Heart left ventricle (tissue), 16 donors: ENCODE measurements around the gene ZNF503. TPM values are rescaled to one million over a fixed set of nuclear protein-coding genes. Genes with fewer than 3 reads are reported as not detected.

Source experiments
- ATAC-seq, 4 donors: fragments of 200-7000 bp; cut with Tn5 transposase; one replicate each; pipeline ENCODE4 v1.9.1; 2020 to 2022; ENCODE audit warnings: moderate library complexity in 4 of 4, mild to moderate bottlenecking in 3 of 4, moderate number of reproducible peaks in 1 of 4
- DNase-seq, 5 donors: peaks; one replicate each; pipeline ENCODE4 v3.0.0-alpha.2; 2020
- H3K27ac ChIP-seq, 12 donors: fragments of 200-600 bp; sonication (generic) in 4 of 12; one replicate each; pipeline versions ENCODE4 v1.5.0 to v1.8.0; 2016 to 2022; ENCODE audit warnings: mild to moderate bottlenecking in 2 of 12
- H3K27me3 ChIP-seq, 9 donors: fragments of 200-600 bp; sonication (generic) in 2 of 9; one replicate each; pipeline versions ENCODE4 v1.5.1 to v1.8.0; 2016 to 2022; ENCODE audit warnings: mild to moderate bottlenecking in 3 of 9
- H3K36me3 ChIP-seq, 9 donors: fragments of 200-600 bp; sonication (generic) in 2 of 9; one replicate each; pipeline versions ENCODE4 v1.5.0 to v1.8.0; 2018 to 2022; ENCODE audit warnings: mild to moderate bottlenecking in 2 of 9
- H3K4me1 ChIP-seq, 12 donors: fragments of 200-600 bp; sonication (generic) in 4 of 12; one replicate each; pipeline versions ENCODE4 v1.5.0 to v1.8.0; 2016 to 2022; ENCODE audit warnings: mild to moderate bottlenecking in 3 of 12
- H3K4me3 ChIP-seq, 12 donors: fragments of 200-600 bp; sonication (generic) in 4 of 12; one replicate each; pipeline versions ENCODE4 v1.5.0 to v1.8.0; 2017 to 2022; ENCODE audit warnings: mild to moderate bottlenecking in 9 of 12, moderate library complexity in 4 of 12
- H3K9me3 ChIP-seq, 12 donors: fragments of 200-600 bp; sonication (generic) in 4 of 12; one replicate each; pipeline versions ENCODE4 v1.5.0 to v1.8.0; 2016 to 2022; ENCODE audit warnings: mild to moderate bottlenecking in 1 of 12
- POLR2A ChIP-seq, 2 donors: fragments of 450-650 bp; IDR thresholded peaks; one replicate each; pipeline ENCODE4 v1.6.1; 2017; ENCODE audit warnings: antibody characterized with exemption in 2 of 2, mild to moderate bottlenecking in 2 of 2, moderate library complexity in 2 of 2
- WGBS, 4 donors: extraction: QIAGEN DNeasy Blood & Tissue Kit in 2 of 4; methylation state at CpG; one replicate each; pipeline versions ENCODE4 v1.1.5 to v1.1.7; 2013 to 2018; 5-methylcytosine and 5-hydroxymethylcytosine counted together
- intact Hi-C, 10 donors: fragments of 100-400 bp; cut with DNase I; formaldehyde crosslinking; loops; one replicate each; pipeline versions ENCODE4 v1.11.1 to v1.14.2; 2022
- polyA plus RNA-seq, 2 donors: library from polyadenylated mRNA; stranded (reverse); fragments of 200-250 nt; gene quantifications; one replicate each; pipeline ENCODE4 v1.2.3, GENCODE V29; 2013
- total RNA-seq, 9 donors: library from RNA; depleted of rRNA in 2 of 9; stranded (reverse); fragments of >200 nt in 2 of 9; fragmentation: NEBNext Ultra II Directional in 3 of 9; extraction: Animal tissue kit (Norgen Biotek cat#: 25700) in 3 of 9; gene quantifications; one replicate each; pipeline versions ENCODE4 v1.1.0 to v1.2.4, GENCODE V29; 2016 to 2023
- TF ChIP-seq, protein P1 (sequence below), 12 donors: fragments of 200-600 bp; sonication (generic) in 4 of 12; IDR thresholded peaks; one replicate each; pipeline versions ENCODE4 v1.5.0 to v1.8.0; 2018 to 2022; ENCODE audit warnings: antibody characterized with exemption in 12 of 12, mild to moderate bottlenecking in 5 of 12
- donor health status: ischemic (EF 13 %, LVEDD 7.1; RV severe dilation, severe dysfunction).
- donor health status: healthy with polysubstance abuse.
- donor health status: DM: no; HTN: yes; CAD: no.
- donor health status: DM: no; HTN: no; CAD: no.
- donor health status: ischemic (EF 25% LVEDD 6.9; RV normal size, moderate dysfunction).
- donor health status: ischemic (EF 25% LVEDD 5.7; RV mildly dilated, moderate dysfunction).
- donor health status: healthy.
- donor health status: DM: yes; HTN: yes; CAD: no.
- donor health status: ischemic (EF 35%, LVEDD 5.7; RV mildly dilated, moderate dysfunction).
- donor health status: nonischemic (EF 11% LVEDD 7.7; RV severe dilation, severe dysfunction).
- donor health status: DM: yes; HTN: yes; CAD: no.
- donor health status: PGD.
- donor health status: ischemic (EF 29% LVEDD 5.4; RV normal size, mild dysfunction).
- donor health status: nonischemic (EF 23%, LVEDD 6.1; RV moderate dilation, normal function).

The ZNF503 gene
- total and polyA plus RNA-seq, 11 donors: 3.4 to 8.6 (median 7.1) TPM

DNA sequence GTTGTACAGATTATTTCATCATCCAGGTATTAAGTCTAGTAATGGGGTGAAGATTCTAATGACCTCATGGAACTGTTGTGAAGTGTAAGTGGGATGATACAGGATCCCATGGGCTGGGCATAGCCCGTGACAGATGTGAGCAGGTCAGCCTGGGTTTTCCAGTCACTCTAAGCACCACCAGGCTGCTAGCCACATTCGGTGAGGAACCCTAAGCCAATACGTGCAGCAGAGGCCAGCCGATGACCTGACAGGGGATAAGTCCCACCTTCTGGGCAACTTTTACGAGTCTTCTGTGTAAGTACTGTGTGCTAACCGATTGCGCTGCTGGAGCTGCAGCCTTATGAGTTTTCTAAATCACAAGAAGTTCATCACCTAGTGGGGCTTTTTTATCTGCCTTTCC lies 7.3 kb downstream of the ZNF503 start:
- Histone ChIP-seq H3K36me3 (peaks cover 0 to 14% (median 7%) of the 10 kb centered on the region in 9 donors), H3K27me3 (peaks cover 0 to 23% (median 0%) of the 10 kb centered on the region in 9 donors), H3K27ac (no peak overlapping the region), H3K4me3 (no peak overlapping the region), H3K4me1 (peaks cover 0 to 32% (median 8%) of the 10 kb centered on the region in 12 donors), H3K9me3 (no peaks in the 10 kb centered on the region)
- DNase-seq (no peak), ATAC-seq (no peak)
- intact Hi-C loops: loop anchor here in 9 of 10 donors (2.0 to 10.0 kb wide), 11 partner anchors 97 to 1611 kb away; no protein-coding TSS in a partner anchor
- 85 to 96% (median 93%) methylated on average over 7 of the region's 7 CpGs for WGBS, 4 donors
- TF ChIP-seq POLR2A (IDR thresholded peaks at IDR 0.05): no peak
- TF ChIP-seq, protein P1, sequence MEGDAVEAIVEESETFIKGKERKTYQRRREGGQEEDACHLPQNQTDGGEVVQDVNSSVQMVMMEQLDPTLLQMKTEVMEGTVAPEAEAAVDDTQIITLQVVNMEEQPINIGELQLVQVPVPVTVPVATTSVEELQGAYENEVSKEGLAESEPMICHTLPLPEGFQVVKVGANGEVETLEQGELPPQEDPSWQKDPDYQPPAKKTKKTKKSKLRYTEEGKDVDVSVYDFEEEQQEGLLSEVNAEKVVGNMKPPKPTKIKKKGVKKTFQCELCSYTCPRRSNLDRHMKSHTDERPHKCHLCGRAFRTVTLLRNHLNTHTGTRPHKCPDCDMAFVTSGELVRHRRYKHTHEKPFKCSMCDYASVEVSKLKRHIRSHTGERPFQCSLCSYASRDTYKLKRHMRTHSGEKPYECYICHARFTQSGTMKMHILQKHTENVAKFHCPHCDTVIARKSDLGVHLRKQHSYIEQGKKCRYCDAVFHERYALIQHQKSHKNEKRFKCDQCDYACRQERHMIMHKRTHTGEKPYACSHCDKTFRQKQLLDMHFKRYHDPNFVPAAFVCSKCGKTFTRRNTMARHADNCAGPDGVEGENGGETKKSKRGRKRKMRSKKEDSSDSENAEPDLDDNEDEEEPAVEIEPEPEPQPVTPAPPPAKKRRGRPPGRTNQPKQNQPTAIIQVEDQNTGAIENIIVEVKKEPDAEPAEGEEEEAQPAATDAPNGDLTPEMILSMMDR (IDR thresholded peaks at IDR 0.05): no peak

- no peak for ATAC-seq
- Histone ChIP-seq H3K9me3 (no peaks in the 10 kb centered on the region), H3K4me3 (no peak overlapping the region), H3K36me3 (no peaks in the 10 kb centered on the region), H3K27me3 (peaks cover 0 to 23% (median 0%) of the 10 kb centered on the region in 9 donors), H3K4me1 (peaks cover 0 to 25% (median 3%) of the 10 kb centered on the region in 12 donors), H3K27ac (no peak overlapping the region)
- intact Hi-C loops: loop anchor here in 9 of 10 donors (5.0 to 10.0 kb wide), 10 partner anchors 95 to 1612 kb away; no protein-coding TSS in a partner anchor
- TF ChIP-seq, protein P1 (IDR thresholded peaks at IDR 0.05): no peak
- no peak for TF ChIP-seq POLR2A (IDR thresholded peaks at IDR 0.05)
- DNase-seq: no peak
Observed at GRCh38 chr10:75392744-75393143, 8.8 kb downstream of the ZNF503 start.

DNA sequence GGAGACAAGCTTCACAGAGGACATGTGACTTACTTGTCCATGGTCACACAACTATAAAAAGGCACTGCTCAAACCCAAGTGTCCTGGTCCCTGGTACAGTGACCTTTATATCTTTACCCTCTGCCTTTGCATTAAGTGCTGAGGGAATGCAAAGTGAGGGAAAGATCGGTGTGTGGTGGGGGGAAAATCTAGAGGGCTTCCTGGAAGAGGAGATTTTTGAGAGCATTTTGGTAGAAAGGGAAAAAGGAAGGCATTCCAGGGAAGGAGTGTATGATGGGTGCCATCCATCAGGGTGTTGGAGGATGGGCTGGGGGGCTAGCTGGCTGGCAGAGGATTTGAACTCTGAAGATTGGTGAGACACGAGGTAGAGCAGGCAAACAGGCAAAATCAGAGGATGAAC lies 9.3 kb downstream of the ZNF503 start:
- 86 to 91% (median 89%) methylated on average over 2 of the region's 2 CpGs for WGBS, 4 donors
- ATAC-seq (no peak), DNase-seq (no peak)
- Histone ChIP-seq H3K4me1 (peaks cover 0 to 25% (median 3%) of the 10 kb centered on the region in 12 donors), H3K9me3 (no peaks in the 10 kb centered on the region), H3K27me3 (peaks cover 0 to 22% (median 0%) of the 10 kb centered on the region in 9 donors), H3K36me3 (no peaks in the 10 kb centered on the region), H3K4me3 (no peak overlapping the region), H3K27ac (no peak overlapping the region)
- intact Hi-C loops: loop anchor here in 9 of 10 donors (5.0 to 10.0 kb wide), 10 partner anchors 95 to 1613 kb away; no protein-coding TSS in a partner anchor
- no peak for TF ChIP-seq POLR2A (IDR thresholded peaks at IDR 0.05)
- TF ChIP-seq, protein P1 (IDR thresholded peaks at IDR 0.05): no peak

GRCh38 chr10:75390178-75390577 lies 11.4 kb downstream of the ZNF503 start:
- Histone ChIP-seq H3K36me3 (no peaks in the 10 kb centered on the region), H3K9me3 (peaks cover 0 to 19% (median 3%) of the 10 kb centered on the region in 12 donors), H3K27ac (no peak overlapping the region), H3K4me1 (peaks cover 0 to 4% (median 0%) of the 10 kb centered on the region in 12 donors), H3K4me3 (no peak overlapping the region), H3K27me3 (peaks cover 0 to 2% (median 0%) of the 10 kb centered on the region in 9 donors)
- no peak for TF ChIP-seq POLR2A (IDR thresholded peaks at IDR 0.05)
- TF ChIP-seq, protein P1 (IDR thresholded peaks at IDR 0.05): no peak
- intact Hi-C loops: loop anchor here in 9 of 10 donors (5.0 to 10.0 kb wide), 10 partner anchors 93 to 1615 kb away; no protein-coding TSS in a partner anchor
- ATAC-seq: no peak
- DNase-seq: no peak
